ENCODE results near the gene CFAP54. TPM values are rescaled to one million over a fixed set of nuclear protein-coding genes. Genes with fewer than 3 reads are reported as not detected.

The CFAP54 gene
- total and polyA plus RNA-seq, 2 experiments from 2014 or later = 0.07 to 0.76 TPM

DNA sequence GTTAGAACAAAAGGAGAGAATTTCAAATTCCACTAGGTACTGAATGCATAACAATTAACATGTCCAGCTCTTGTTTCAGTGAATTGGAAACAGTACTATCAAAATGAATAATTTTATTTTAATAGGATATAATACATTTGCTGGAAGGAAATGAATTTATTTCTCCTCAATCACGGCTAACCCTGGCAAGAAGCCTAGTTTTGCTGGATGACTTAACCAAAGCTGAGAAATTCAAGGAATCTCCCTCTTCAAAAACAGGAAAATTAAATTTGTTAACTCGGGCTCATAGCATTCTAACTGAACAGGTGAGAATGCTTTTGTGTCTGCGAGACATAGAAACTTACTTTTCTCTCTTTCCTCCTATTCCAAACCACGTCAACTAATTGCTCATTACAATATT is 254.2 kb downstream of the CFAP54 start (continued):
- TF ChIP-seq EZH2phosphoT487 (IDR thresholded peaks at IDR 0.05; ENCODE audit: unreplicated experiment) (no peak), NANOG (IDR thresholded peaks at IDR 0.05; ENCODE audit: borderline replicate concordance) (no peak), POLR2AphosphoS5 (IDR thresholded peaks at IDR 0.05; ENCODE audit: low read depth) (no peak), ZNF331 (CRISPR knock-in tag; IDR thresholded peaks at IDR 0.05; ENCODE audit: low read depth) (no peak)
- TF ChIP-seq, protein P1, sequence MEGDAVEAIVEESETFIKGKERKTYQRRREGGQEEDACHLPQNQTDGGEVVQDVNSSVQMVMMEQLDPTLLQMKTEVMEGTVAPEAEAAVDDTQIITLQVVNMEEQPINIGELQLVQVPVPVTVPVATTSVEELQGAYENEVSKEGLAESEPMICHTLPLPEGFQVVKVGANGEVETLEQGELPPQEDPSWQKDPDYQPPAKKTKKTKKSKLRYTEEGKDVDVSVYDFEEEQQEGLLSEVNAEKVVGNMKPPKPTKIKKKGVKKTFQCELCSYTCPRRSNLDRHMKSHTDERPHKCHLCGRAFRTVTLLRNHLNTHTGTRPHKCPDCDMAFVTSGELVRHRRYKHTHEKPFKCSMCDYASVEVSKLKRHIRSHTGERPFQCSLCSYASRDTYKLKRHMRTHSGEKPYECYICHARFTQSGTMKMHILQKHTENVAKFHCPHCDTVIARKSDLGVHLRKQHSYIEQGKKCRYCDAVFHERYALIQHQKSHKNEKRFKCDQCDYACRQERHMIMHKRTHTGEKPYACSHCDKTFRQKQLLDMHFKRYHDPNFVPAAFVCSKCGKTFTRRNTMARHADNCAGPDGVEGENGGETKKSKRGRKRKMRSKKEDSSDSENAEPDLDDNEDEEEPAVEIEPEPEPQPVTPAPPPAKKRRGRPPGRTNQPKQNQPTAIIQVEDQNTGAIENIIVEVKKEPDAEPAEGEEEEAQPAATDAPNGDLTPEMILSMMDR (conservative IDR thresholded peaks at IDR 0.05; ENCODE audit: low read depth in 2 of 2) = no peak
- TF ChIP-seq, protein P2, sequence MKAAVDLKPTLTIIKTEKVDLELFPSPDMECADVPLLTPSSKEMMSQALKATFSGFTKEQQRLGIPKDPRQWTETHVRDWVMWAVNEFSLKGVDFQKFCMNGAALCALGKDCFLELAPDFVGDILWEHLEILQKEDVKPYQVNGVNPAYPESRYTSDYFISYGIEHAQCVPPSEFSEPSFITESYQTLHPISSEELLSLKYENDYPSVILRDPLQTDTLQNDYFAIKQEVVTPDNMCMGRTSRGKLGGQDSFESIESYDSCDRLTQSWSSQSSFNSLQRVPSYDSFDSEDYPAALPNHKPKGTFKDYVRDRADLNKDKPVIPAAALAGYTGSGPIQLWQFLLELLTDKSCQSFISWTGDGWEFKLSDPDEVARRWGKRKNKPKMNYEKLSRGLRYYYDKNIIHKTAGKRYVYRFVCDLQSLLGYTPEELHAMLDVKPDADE (IDR thresholded peaks at IDR 0.05) = no peak

DNA sequence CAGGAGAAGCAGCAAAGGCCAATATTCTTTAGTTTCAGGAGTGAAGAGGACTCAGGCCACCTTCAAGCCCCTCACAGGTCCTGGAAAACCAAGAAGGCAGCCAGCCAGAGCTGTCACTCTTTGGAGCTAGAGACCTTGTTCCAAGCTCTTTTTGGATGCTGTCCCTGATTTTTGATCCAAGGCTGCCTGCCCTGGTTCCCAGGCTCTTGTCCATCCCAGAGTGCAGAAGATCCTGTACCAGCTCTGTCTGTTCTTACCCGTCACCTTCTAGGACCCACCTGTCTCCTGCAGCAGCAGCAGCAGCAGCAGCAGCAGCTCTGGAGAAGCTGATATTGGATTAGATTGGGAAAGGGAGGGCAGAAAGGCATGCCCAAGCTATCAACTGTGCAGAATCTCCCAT is 260.6 kb downstream of the CFAP54 start:
- Histone ChIP-seq H4K20me1 (replicated peaks; ENCODE audit: insufficient read depth) (no peaks in the 10 kb centered on the region), H3K27ac (ENCODE audit: low read depth) (no peak overlapping the region; the same call in 1 of the 2 replicates), H3K9me2 (ENCODE audit: insufficient read depth) (no peaks in the 10 kb centered on the region), H3K4me1 (ENCODE audit: insufficient read depth) (no peaks in the 10 kb centered on the region; the same call in 1 of the 2 replicates), H3K4me2 (no peak overlapping the region), H3K36me3 (ENCODE audit: insufficient read depth) (no peaks in the 10 kb centered on the region), H3K27me3 (ENCODE audit: insufficient read depth) (no peaks in the 10 kb centered on the region), H3K79me2 (replicated peaks; ENCODE audit: insufficient read depth) (no peaks in the 10 kb centered on the region), H3F3A (replicated peaks; ENCODE audit: low read depth) (no peaks in the 10 kb centered on the region), H3K4me3 (no peak overlapping the region), H2AFZ (peak overlapping the region; percentile 92)
- Mint-ChIP-seq H3K9me3 (no peaks in the 10 kb centered on the region), H3K36me3 (ENCODE audit: low read depth) (no peaks in the 10 kb centered on the region), H3K4me3 (no peak overlapping the region), H3K27ac (peak overlapping the region; percentile 92), H3K4me1 (peaks cover 15% of the 10 kb centered on the region), H3K27me3 (ENCODE audit: insufficient read depth, low read depth, poor library complexity) (peaks cover 2% of the 10 kb centered on the region)
- ATAC-seq (peak; percentile 94), DNase-seq (ENCODE audit: low spot score) (peak; percentile 51)
- TF ChIP-seq CREB1 (CRISPR knock-in tag; IDR thresholded peaks at IDR 0.05; ENCODE audit: low read depth) = peak; percentile 7; the same call in 1 of the 2 replicates
- TF ChIP-seq, protein P3, sequence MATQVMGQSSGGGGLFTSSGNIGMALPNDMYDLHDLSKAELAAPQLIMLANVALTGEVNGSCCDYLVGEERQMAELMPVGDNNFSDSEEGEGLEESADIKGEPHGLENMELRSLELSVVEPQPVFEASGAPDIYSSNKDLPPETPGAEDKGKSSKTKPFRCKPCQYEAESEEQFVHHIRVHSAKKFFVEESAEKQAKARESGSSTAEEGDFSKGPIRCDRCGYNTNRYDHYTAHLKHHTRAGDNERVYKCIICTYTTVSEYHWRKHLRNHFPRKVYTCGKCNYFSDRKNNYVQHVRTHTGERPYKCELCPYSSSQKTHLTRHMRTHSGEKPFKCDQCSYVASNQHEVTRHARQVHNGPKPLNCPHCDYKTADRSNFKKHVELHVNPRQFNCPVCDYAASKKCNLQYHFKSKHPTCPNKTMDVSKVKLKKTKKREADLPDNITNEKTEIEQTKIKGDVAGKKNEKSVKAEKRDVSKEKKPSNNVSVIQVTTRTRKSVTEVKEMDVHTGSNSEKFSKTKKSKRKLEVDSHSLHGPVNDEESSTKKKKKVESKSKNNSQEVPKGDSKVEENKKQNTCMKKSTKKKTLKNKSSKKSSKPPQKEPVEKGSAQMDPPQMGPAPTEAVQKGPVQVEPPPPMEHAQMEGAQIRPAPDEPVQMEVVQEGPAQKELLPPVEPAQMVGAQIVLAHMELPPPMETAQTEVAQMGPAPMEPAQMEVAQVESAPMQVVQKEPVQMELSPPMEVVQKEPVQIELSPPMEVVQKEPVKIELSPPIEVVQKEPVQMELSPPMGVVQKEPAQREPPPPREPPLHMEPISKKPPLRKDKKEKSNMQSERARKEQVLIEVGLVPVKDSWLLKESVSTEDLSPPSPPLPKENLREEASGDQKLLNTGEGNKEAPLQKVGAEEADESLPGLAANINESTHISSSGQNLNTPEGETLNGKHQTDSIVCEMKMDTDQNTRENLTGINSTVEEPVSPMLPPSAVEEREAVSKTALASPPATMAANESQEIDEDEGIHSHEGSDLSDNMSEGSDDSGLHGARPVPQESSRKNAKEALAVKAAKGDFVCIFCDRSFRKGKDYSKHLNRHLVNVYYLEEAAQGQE (IDR thresholded peaks at IDR 0.05; ENCODE audit: unreplicated experiment) = no peak
